Stimulated activated CD4-positive, alpha-beta T cell treated with anti-CD3 and anti-CD28 coated beads, Interleukin-1b, Interleukin-23, amount 100 ng/mL, for 4 hours (primary cell): ENCODE results near the gene SVEP1.

Experiments used
- DNase-seq, 2 donors: peaks; one replicate each; pipeline ENCODE4 v3.0.0-alpha.2; 2020; ENCODE audit warnings: low read depth in 2 of 2

SVEP1 gene

GRCh38 chr9:110319781-110320492, 259.6 kb downstream of the SVEP1 start:
- DNase-seq, result no peak

GRCh38 chr9:110317911-110318310, 261.6 kb downstream of the SVEP1 start:
- no peak for DNase-seq

- DNase-seq, result no peak
Observed at GRCh38 chr9:110316261-110317075, 263.1 kb downstream of the SVEP1 start.
